DND-41 (cell line): ENCODE results near the gene ACAD11.

Experiments used
- ATAC-seq: fragments of 200-7000 bp; cut with Tn5 transposase; 3 replicates; pipeline ENCODE4 v1.9.1; 2021; ENCODE audit warnings: low read depth; ENCODE audit not compliant: insufficient read depth
- DNase-seq: peaks from one replicate; pipeline ENCODE4 v3.0.0-alpha.2; 2020
- H2AFZ ChIP-seq: 2 replicates; pipeline ENCODE4 v1.6.0; 2012; ENCODE audit warnings: low read depth, low read length
- H3K27ac ChIP-seq: 2 replicates; pipeline ENCODE4 v1.5.1; 2012; ENCODE audit warnings: low read length, inconsistent platforms
- H3K27me3 ChIP-seq: fragments of 200-600 bp; sonication (generic); 2 replicates; pipeline ENCODE4 v1.6.0; 2012; ENCODE audit warnings: low read length, mild to moderate bottlenecking, inconsistent platforms; ENCODE audit not compliant: insufficient read depth, poor library complexity
- H3K36me3 ChIP-seq: 2 replicates; pipeline ENCODE4 v1.5.1; 2012; ENCODE audit warnings: low read length, inconsistent platforms; ENCODE audit not compliant: insufficient read depth
- H3K4me1 ChIP-seq: 2 replicates; pipeline ENCODE4 v1.5.1; 2012; ENCODE audit warnings: mild to moderate bottlenecking, low read length; ENCODE audit not compliant: insufficient read depth
- H3K4me2 ChIP-seq: 2 replicates; pipeline ENCODE4 v1.6.0; 2012; ENCODE audit warnings: mild to moderate bottlenecking, moderate library complexity, low read length, inconsistent platforms; ENCODE audit not compliant: insufficient read depth
- H3K4me3 ChIP-seq, 2 experiments: fragments of 200-600 bp in 1 of 2; shearing (Covaris generic) in 1 of 2; 2 replicates each; pipeline ENCODE4 v1.5.1; 2012 to 2016; ENCODE audit warnings: inconsistent platforms in 2 of 2, low read length in 2 of 2, mild to moderate bottlenecking in 2 of 2, low read depth in 1 of 2, moderate library complexity in 1 of 2
- H3K79me2 ChIP-seq: 2 replicates; pipeline ENCODE4 v1.6.0; 2012; ENCODE audit warnings: low read length, inconsistent platforms; ENCODE audit not compliant: insufficient read depth
- H3K9ac ChIP-seq: 2 replicates; pipeline ENCODE4 v1.6.0; 2012; ENCODE audit warnings: low read depth, mild to moderate bottlenecking, inconsistent platforms, low read length, moderate library complexity
- H3K9me3 ChIP-seq: 2 replicates; pipeline ENCODE4 v1.5.1; 2012; ENCODE audit warnings: low read length, moderate library complexity, mild to moderate bottlenecking, inconsistent platforms; ENCODE audit not compliant: insufficient read depth, severe bottlenecking
- H4K20me1 ChIP-seq: 2 replicates; pipeline ENCODE4 v1.6.0; 2012; ENCODE audit warnings: low read length; ENCODE audit not compliant: insufficient read depth
- CTCF ChIP-seq: IDR thresholded peaks from 2 replicates; pipeline ENCODE4 v1.5.1; 2012; ENCODE audit warnings: borderline replicate concordance, low read length, moderate library complexity, mild to moderate bottlenecking; ENCODE audit not compliant: poor library complexity, severe bottlenecking; ENCODE audit errors: extremely low read depth
- EZH2 ChIP-seq: IDR thresholded peaks from 3 replicates; pipeline ENCODE4 v1.6.1; 2012; ENCODE audit warnings: borderline replicate concordance, low read depth, mild to moderate bottlenecking, moderate library complexity, low read length, inconsistent platforms; ENCODE audit not compliant: severe bottlenecking

ACAD11 gene

DNA sequence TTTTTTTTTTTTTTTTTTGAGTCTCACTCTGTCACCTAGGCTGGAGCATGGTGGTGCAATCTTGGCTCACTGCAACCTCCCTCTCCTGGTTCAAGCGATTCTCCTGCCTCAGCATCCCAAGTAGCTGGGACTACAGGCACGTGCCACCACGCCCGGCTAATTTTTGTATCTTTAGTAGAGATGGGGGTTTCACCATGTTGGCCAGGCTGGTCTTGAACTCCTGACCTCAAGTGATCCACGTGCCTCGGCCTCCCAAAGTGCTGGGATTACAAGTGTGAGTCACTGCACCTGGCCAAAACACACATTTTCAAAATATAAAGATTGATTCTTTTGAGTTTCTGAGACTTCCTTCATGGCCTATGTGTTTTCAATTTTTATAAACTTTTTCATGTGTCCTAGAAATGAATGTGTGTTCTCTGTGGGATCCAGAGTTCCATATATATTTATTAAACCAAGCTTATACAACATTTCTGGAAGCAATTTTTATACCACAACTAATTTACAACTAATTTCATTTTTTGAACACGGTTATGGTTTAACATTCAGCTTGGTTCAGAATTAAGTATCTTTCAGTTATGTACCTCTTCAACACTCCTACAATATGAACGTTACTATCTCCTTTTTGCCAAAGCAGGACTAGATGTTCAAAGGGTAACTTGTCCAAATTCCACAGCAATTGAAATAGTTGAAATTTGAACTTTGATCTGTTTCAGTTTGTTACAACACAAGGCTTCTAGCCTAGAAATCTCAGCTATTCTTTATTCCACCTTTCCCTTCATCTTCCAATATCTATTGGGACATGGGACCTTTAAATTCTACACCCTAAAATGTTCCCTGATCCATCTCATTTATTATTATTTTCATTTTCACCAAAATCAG is 1.5 kb downstream of the ACAD11 start:
- Histone ChIP-seq H3K4me2 (peak overlapping the region; percentile 97; the same call in 1 of the 2 replicates), H3K9me3 (no peaks in the 10 kb centered on the region), H3K27ac (no peak overlapping the region), H3K27me3 (no peaks in the 10 kb centered on the region), H3K4me1 (peaks cover 47% of the 10 kb centered on the region), H4K20me1 (no peaks in the 10 kb centered on the region), H2AFZ (no peak overlapping the region), H3K9ac (no peak overlapping the region), H3K4me3 (peak overlapping the region in 1 of 2 experiments; percentile 99; a peak in 1 of 4 replicates), H3K36me3 (peaks cover 6% of the 10 kb centered on the region), H3K79me2 (peaks cover 46% of the 10 kb centered on the region)
- no peak for TF ChIP-seq CTCF
- no peak for TF ChIP-seq EZH2
- ATAC-seq (no peak), DNase-seq (no peak)

- no peak overlapping the region for H2AFZ ChIP-seq
- H3K4me2 ChIP-seq: no peak overlapping the region
- H3K4me1 ChIP-seq: peaks cover 27% of the 10 kb centered on the region
- no peaks in the 10 kb centered on the region for H3K9me3 ChIP-seq
- peaks cover 19% of the 10 kb centered on the region for H3K79me2 ChIP-seq
- ATAC-seq (no peak), DNase-seq (no peak)
- no peak overlapping the region for H3K27ac ChIP-seq
- TF ChIP-seq CTCF (no peak), EZH2 (no peak)
- no peak overlapping the region for H3K4me3 ChIP-seq
- H3K36me3 ChIP-seq: peaks cover 4% of the 10 kb centered on the region; the same call in 1 of the 2 replicates
- no peak overlapping the region for H3K9ac ChIP-seq
- H4K20me1 ChIP-seq: no peaks in the 10 kb centered on the region
- no peaks in the 10 kb centered on the region for H3K27me3 ChIP-seq
These were observed 4.1 kb downstream of the ACAD11 start for GRCh38 chr3:132655471-132655870.

DNA sequence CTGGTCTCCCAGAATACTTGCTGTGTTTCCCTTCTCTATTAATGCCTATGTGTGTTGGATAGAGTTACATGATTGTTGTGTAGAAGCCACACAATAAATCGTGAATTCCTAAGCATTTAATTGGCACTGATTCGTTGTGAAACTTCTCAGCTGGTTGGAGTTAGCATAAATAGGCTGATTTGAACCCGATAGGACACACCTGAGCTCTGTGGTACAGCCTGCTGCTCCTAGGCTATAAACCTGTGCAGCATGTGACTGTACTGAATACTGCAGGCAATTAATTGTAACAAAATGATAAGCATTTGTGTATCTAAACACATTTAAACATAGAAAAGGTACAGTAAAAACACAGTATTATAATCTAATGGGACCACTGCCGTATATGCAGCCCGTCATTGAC is 4.9 kb downstream of the ACAD11 start:
- Histone ChIP-seq H4K20me1 (no peaks in the 10 kb centered on the region), H2AFZ (no peak overlapping the region), H3K36me3 (peaks cover 3% of the 10 kb centered on the region; the same call in 1 of the 2 replicates), H3K9me3 (no peaks in the 10 kb centered on the region), H3K27me3 (no peaks in the 10 kb centered on the region), H3K9ac (no peak overlapping the region), H3K27ac (no peak overlapping the region), H3K4me1 (peaks cover 27% of the 10 kb centered on the region), H3K4me3 (no peak overlapping the region), H3K79me2 (peaks cover 12% of the 10 kb centered on the region), H3K4me2 (no peak overlapping the region)
- ATAC-seq (no peak), DNase-seq (no peak)
- no peak for TF ChIP-seq CTCF
- TF ChIP-seq EZH2: no peak
